Stomach (tissue), 9 donors: Measurements from ENCODE around the gene BLACAT1. TPM values are rescaled to one million over a fixed set of nuclear protein-coding genes. Genes with fewer than 3 reads are reported as not detected.

ENCODE experiments used
- DNase-seq, 2 donors: peaks; one replicate each; pipeline versions ENCODE4 v3.0.0 to v3.0.0-alpha.2; 2013 to 2019
- H3K27ac ChIP-seq, 5 donors: fragments of 200-600 bp in 4 of 5; sonication (generic) in 4 of 5; one replicate each; pipeline ENCODE4 v1.5.1; 2013 to 2019; ENCODE audit warnings: mild to moderate bottlenecking in 1 of 5, moderate library complexity in 1 of 5
- H3K27me3 ChIP-seq, 3 donors: fragments of 200-600 bp; sonication (generic); one replicate each; pipeline ENCODE4 v1.5.1; 2017 to 2019; ENCODE audit warnings: mixed run types in 1 of 3
- H3K36me3 ChIP-seq, 4 donors: fragments of 200-600 bp; sonication (generic); 1 replicate in 3 of 4; 2 replicates in 1 of 4; pipeline ENCODE4 v1.5.1; 2016 to 2019
- H3K4me1 ChIP-seq, 4 donors: fragments of 200-600 bp; sonication (generic); one replicate each; pipeline ENCODE4 v1.5.1; 2016 to 2019
- H3K4me3 ChIP-seq, 4 donors: fragments of 200-600 bp; sonication (generic) in 3 of 4; one replicate each; pipeline ENCODE4 v1.5.1; 2016 to 2019; ENCODE audit warnings: mild to moderate bottlenecking in 1 of 4
- H3K9me3 ChIP-seq, 4 donors: fragments of 200-600 bp; sonication (generic); one replicate each; pipeline ENCODE4 v1.5.1; 2016 to 2019
- EP300 ChIP-seq: sonication (generic); formaldehyde crosslinking; IDR thresholded peaks from one replicate; pipeline ENCODE4 v1.6.1; 2017; ENCODE audit warnings: antibody characterized with exemption
- POLR2A ChIP-seq, 4 donors: fragments of 450-650 bp; IDR thresholded peaks; one replicate each; pipeline ENCODE4 v1.6.1; 2016; ENCODE audit warnings: antibody characterized with exemption in 4 of 4, control low read depth in 2 of 4, mild to moderate bottlenecking in 1 of 4, moderate library complexity in 1 of 4
- POLR2AphosphoS5 ChIP-seq, 3 donors: sonication (generic); formaldehyde crosslinking; IDR thresholded peaks; one replicate each; pipeline ENCODE4 v1.6.1; 2016; ENCODE audit warnings: antibody characterized with exemption in 3 of 3
- WGBS, 5 donors: extraction: QIAGEN DNeasy Blood & Tissue Kit in 3 of 5; methylation state at CpG; one replicate each; pipeline versions ENCODE4 v1.1.5 to v1.1.7; 2013 to 2018; 5-methylcytosine and 5-hydroxymethylcytosine counted together
- intact Hi-C: fragments of 100-400 bp; cut with DNase I; formaldehyde crosslinking; loops from one replicate; pipeline ENCODE4 v1.15.1; 2023; ENCODE audit warnings: low total_unique reads
- polyA plus RNA-seq, 3 donors: library from polyadenylated mRNA; stranded (reverse); fragments of 200-250 nt; gene quantifications; one replicate each; pipeline ENCODE4 v1.2.3, GENCODE V29; 2013
- total RNA-seq, 5 donors: library from RNA; depleted of rRNA; stranded (reverse); fragments of >200 nt; gene quantifications; one replicate each; pipeline versions ENCODE4 v1.1.0 to v1.2.3, GENCODE V29; 2014 to 2016
- TF ChIP-seq, protein P1 (sequence below), 7 experiments: fragments of 450-650 bp in 4 of 7; fragments of 200-600 bp in 3 of 7; sonication (generic) in 3 of 7; IDR thresholded peaks; one replicate each; pipeline ENCODE4 v1.5.1; 2016 to 2019; ENCODE audit warnings: antibody characterized with exemption in 7 of 7, control low read depth in 2 of 7, mild to moderate bottlenecking in 1 of 7
- donor health status: healthy with polysubstance abuse.
- donor health status: Bipolar disorder and iron deficiency.
- donor health status: healthy.

BLACAT1 gene
- total and polyA plus RNA-seq, 8 donors = 0.37 to 0.43 TPM; not detected in 6

DNA sequence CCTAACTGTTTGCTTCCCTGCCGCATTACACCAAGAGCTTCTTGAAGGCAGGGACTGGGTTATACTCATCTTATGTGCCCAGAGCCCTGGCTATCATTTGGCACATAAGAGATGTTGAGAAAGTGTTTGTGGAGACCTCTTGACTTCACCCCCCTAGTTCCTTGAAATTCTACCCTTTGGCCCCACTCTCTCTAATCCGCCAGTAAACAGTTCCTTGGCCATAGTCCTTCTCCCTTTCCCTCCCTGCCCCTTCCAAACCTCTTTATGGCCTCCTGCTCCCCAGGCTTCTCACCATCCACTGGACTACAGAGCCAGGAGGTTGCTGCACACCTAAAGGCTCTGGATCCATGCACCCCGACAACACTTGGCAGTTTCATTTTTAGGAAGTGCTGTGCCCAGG is 47.1 kb upstream of the BLACAT1 start:
- Histone ChIP-seq H3K4me1 (peaks cover 14 to 59% (median 41%) of the 10 kb centered on the region in 4 donors), H3K27me3 (peaks cover 0 to 5% (median 0%) of the 10 kb centered on the region in 3 donors), H3K27ac (peak overlapping the region in 2 of 5 donors; percentile 82 to 84), H3K4me3 (no peak overlapping the region), H3K36me3 (no peaks in the 10 kb centered on the region), H3K9me3 (no peaks in the 10 kb centered on the region)
- WGBS, 5 donors = 45 to 63% (median 54%) methylated on average over 3 of the region's 3 CpGs
- intact Hi-C loops = no loop called here
- TF ChIP-seq POLR2A (IDR thresholded peaks at IDR 0.05) = no peak
- no peak for DNase-seq

DNA sequence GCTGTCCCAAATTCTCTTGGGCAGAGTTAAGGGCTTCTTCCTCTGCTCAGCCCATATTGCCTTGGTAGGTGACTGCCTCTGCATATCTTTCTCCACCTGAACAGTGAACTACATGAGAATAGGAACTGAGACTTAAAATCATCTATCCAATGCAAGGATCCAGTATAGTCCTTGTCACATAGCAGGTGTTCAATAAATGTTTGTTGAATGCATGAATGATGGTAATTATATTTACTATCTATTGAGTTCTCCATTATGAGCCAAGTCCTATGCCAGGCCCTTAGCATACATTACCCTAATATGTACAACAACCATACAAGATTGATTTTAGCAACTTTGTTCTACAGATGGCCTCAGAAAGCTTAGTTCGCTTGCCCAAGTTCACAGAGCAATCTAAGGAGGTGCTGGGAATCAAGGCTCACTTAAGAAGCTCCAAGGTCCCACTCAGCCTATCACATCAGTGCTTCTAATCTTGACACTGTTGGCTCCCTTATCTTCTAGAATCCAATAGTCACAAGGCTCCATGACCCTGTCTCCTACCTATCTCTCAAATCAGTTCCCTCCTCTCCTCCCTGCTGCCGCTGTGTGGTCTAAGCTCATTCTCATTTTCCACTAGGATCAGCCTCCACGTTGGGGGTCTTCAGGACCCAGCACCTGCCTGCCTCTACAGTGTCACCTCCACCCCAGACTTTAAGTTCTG is 46.4 kb upstream of the BLACAT1 start:
- no peak overlapping the region for H3K4me3 ChIP-seq
- 74 to 84% (median 81%) methylated on average over 3 of the region's 3 CpGs for WGBS, 5 donors
- no peak for TF ChIP-seq EP300
- TF ChIP-seq POLR2A (IDR thresholded peaks at IDR 0.05) = no peak
- TF ChIP-seq POLR2AphosphoS5 (IDR thresholded peaks at IDR 0.05) = no peak
- TF ChIP-seq, protein P1, sequence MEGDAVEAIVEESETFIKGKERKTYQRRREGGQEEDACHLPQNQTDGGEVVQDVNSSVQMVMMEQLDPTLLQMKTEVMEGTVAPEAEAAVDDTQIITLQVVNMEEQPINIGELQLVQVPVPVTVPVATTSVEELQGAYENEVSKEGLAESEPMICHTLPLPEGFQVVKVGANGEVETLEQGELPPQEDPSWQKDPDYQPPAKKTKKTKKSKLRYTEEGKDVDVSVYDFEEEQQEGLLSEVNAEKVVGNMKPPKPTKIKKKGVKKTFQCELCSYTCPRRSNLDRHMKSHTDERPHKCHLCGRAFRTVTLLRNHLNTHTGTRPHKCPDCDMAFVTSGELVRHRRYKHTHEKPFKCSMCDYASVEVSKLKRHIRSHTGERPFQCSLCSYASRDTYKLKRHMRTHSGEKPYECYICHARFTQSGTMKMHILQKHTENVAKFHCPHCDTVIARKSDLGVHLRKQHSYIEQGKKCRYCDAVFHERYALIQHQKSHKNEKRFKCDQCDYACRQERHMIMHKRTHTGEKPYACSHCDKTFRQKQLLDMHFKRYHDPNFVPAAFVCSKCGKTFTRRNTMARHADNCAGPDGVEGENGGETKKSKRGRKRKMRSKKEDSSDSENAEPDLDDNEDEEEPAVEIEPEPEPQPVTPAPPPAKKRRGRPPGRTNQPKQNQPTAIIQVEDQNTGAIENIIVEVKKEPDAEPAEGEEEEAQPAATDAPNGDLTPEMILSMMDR (IDR thresholded peaks at IDR 0.05) = no peak
- peaks cover 0 to 5% (median 0%) of the 10 kb centered on the region in 3 donors for H3K27me3 ChIP-seq
- H3K9me3 ChIP-seq = no peaks in the 10 kb centered on the region
- intact Hi-C loops = no loop called here
- no peaks in the 10 kb centered on the region for H3K36me3 ChIP-seq
- H3K4me1 ChIP-seq = peaks cover 14 to 66% (median 43%) of the 10 kb centered on the region in 4 donors
- DNase-seq = no peak
- peak overlapping the region in 1 of 5 donors; percentile 84 for H3K27ac ChIP-seq

DNA sequence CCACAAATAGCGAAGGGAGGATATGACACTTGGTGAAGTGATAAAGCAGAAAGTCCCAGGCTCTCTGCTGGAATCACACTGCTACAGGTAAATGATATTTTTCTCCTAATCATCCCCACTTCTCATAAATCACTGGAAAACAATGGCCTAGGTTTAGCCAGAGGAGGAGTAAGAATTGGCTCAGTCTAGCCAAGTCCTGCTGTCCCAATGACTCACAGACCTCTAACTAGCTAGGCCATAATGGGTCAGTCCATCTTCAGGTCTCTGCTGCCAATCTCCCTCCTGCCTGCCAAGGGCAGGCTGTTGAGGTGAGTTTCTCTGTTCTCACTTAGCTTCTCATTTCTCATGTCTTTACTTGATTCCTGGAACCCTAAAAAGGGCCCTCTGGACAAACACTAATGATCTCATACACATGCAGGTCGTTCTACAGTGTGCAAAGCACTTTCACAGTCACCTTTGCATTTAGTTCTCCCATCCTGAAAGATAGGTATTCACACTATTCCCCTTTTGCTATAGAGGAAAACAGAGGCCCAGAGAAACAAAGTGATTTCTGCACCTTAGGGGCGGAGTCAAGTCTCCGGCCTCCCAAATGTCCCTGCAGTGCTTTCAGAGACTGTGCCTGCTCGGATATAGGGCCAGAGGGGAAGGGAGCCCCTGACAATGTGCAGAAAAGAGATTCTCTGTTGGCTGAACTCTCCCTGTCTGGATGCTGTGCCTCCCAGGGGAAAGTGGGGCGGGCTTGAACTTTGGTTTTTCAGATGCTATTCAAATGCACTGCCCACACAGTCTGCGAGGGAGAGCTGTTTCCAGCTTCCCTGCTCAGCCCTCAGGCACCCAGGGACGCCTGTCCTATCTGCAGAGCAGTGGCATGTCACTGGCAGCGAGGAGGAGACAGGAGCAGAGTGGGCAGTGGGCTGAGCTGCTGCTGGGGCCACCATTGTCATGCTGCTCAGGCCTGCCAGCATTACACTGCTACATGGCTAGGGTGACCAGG is 44.7 kb upstream of the BLACAT1 start:
- 64 to 75% (median 68%) methylated on average over 9 of the region's 9 CpGs for WGBS, 5 donors
- Histone ChIP-seq H3K36me3 (no peaks in the 10 kb centered on the region), H3K27me3 (peaks cover 0 to 4% (median 0%) of the 10 kb centered on the region in 3 donors), H3K4me3 (no peak overlapping the region), H3K27ac (no peak overlapping the region), H3K9me3 (no peaks in the 10 kb centered on the region), H3K4me1 (peaks cover 7 to 61% (median 31%) of the 10 kb centered on the region in 4 donors)
- no peak for DNase-seq
- intact Hi-C loops = no loop called here
- TF ChIP-seq, protein P1 (IDR thresholded peaks at IDR 0.05) = no peak
- TF ChIP-seq POLR2AphosphoS5 (IDR thresholded peaks at IDR 0.05) (no peak), POLR2A (IDR thresholded peaks at IDR 0.05) (no peak), EP300 (no peak)

DNA sequence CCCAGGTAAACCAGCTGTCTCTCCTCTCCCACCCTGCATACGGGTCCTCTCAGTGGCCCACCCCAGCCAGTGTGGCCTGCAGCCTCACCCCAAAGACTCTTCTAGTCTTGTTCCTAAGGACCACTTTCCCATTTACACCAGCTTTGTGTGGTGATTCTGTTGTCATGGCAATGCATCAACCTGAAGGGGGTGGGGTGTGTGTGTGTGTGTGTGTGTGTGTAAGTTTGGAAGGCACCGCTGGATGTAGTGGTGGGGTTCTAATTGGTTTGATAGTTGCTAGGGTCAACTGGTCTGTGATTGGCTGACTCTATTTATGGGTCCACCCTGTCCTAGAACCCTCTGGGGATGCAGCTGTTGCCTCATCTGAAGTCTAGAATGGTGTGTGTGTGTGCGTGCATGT is 43.9 kb upstream of the BLACAT1 start:
- H3K4me1 ChIP-seq = peaks cover 0 to 61% (median 25%) of the 10 kb centered on the region in 4 donors
- DNase-seq = no peak
- 58 to 84% (median 78%) methylated on average over 3 of the region's 3 CpGs for WGBS, 5 donors
- H3K4me3 ChIP-seq = no peak overlapping the region
- H3K27ac ChIP-seq = no peak overlapping the region
- no peaks in the 10 kb centered on the region for H3K27me3 ChIP-seq
- intact Hi-C loops = no loop called here
- no peaks in the 10 kb centered on the region for H3K36me3 ChIP-seq
- no peaks in the 10 kb centered on the region for H3K9me3 ChIP-seq
- no peak for TF ChIP-seq EP300
- TF ChIP-seq, protein P1 (IDR thresholded peaks at IDR 0.05) = no peak
- TF ChIP-seq POLR2AphosphoS5 (IDR thresholded peaks at IDR 0.05) = no peak
